ENCODE measurements around the gene PIP5K1C.
"Not testable (repeated sequence)": the region's sequence is repeated elsewhere in the genome, so short reads cannot be mapped to it uniquely, and the experiment has no call there.

PIP5K1C gene

DNA sequence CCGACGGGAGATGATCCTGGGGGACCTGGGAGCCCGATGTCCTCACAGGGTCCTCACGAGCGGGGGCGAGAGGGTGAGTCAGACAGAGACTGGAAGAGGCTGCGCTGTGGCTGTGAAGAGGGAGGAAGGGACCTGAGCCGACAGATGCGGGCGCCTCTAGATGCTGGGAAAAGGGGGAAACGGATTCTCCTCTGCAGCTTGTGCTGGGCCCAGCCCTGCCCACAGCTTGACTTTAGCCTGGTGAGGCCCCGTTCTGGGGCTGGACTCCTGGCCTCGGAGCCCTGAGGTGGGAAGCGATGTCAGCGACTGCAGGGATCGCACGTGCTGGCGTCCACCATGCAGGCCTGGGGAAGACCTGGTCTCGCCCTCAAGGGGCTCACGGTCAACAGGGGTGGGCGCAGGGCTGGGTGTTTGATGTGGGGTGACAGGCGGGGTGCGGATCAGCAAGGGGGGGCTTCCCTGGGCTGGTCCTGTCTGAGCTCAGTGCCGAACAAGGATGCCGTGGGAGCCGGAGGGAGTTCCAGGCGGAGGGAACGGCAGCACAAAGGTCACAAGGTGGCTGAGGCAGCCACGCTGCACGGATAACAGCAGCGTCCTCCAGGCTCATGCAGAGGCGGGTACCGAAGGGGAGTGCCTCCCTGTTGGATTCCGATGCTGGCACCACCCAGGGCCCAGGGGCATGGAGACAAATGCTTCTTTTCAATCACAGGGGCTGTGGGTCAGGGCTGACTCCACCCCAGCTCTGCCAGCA is 31.8 kb downstream of the PIP5K1C start:
- Histone ChIP-seq H3K4me3 (ENCODE audit: low read depth in 1 of 2, low read length in 2 of 2) (no peak overlapping the region), H3K9me3 (ENCODE audit: control insufficient read depth in 1 of 2, low read length in 2 of 2) (no peaks in the 10 kb centered on the region), H3K4me1 (ENCODE audit: control insufficient read depth in 1 of 2, insufficient read depth in 2 of 2, low read length in 2 of 2) (peaks cover 34 to 36% of the 10 kb centered on the region in 2 donors), H3K27ac (ENCODE audit: low read depth, low read length) (no peak overlapping the region), H3K36me3 (ENCODE audit: control insufficient read depth in 1 of 2, insufficient read depth in 2 of 2, low read length in 2 of 2) (peaks cover 0 to 26% of the 10 kb centered on the region in 2 donors), H3K27me3 (ENCODE audit: control insufficient read depth in 1 of 2, insufficient read depth in 2 of 2, low read length in 2 of 2) (no peaks in the 10 kb centered on the region), H3K9ac (ENCODE audit: low read depth in 1 of 2, low read length in 2 of 2) (no peak overlapping the region)

DNA sequence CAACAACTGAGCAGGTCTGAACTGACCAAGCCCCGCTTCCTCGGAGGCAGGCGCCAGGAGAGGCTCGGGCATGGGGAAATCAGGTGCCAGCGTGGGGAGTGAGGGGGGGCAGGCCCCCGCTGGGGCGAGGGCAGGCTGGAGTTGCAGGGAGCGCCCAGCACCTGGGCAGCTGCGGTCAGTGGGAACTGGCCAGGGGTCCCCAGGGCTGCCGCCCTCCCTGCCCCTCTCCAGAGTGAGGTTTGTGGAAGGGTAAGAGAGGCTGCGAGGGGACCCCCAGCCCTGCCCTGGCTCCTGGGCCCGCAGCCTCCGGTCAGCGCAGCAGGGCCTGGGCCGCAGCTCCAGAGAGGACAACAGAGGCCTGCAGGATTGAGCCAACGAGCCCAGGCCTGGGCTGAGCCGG is 32.5 kb downstream of the PIP5K1C start:
- Histone ChIP-seq H3K9ac (ENCODE audit: low read depth in 1 of 2, low read length in 2 of 2) (no peak overlapping the region), H3K27ac (ENCODE audit: low read depth, low read length) (no peak overlapping the region), H3K4me1 (ENCODE audit: control insufficient read depth in 1 of 2, insufficient read depth in 2 of 2, low read length in 2 of 2) (peaks cover 34 to 36% of the 10 kb centered on the region in 2 donors)

DNA sequence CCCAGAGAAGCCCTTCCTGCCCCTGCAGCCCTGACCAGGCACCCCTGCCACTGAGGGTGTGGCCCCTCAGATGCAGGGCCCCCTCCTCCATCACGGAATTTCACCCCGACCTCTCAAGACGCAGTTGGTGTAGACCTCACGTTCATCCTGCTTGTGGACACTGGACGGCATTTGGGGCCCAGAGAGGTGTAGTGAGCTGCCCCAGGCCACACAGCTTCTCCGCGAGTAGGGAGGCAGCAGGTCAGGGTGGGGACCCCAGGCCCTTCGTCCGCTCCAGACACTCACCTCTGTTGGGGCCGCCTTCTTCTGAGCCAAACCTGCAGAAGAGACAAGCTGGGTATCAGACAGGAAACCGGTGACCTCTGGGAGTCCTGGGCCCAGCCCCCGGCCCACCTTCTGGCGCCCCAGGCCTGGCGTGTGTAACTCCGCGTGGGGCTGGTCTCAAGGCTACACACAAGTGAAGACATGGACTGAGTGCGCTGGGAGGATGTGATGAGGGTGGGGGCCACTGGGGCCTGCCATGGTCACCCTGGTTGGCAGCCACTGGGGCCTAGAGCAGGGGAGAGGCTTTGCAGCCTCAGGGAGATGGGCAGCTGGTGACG is 33.1 kb downstream of the PIP5K1C start:
- no peaks in the 10 kb centered on the region for H3K9me3 ChIP-seq (ENCODE audit: control insufficient read depth in 1 of 2, low read length in 2 of 2)
- no peak overlapping the region for H3K27ac ChIP-seq (ENCODE audit: low read depth, low read length)

More for the DNA sequence above, 32.5 kb downstream of the PIP5K1C start:
- no peaks in the 10 kb centered on the region for H3K27me3 ChIP-seq (ENCODE audit: control insufficient read depth in 1 of 2, insufficient read depth in 2 of 2, low read length in 2 of 2)
- no peak overlapping the region for H3K4me3 ChIP-seq (ENCODE audit: low read depth in 1 of 2, low read length in 2 of 2)
- H3K36me3 ChIP-seq (ENCODE audit: control insufficient read depth in 1 of 2, insufficient read depth in 2 of 2, low read length in 2 of 2): peaks cover 0 to 28% of the 10 kb centered on the region in 2 donors
- no peaks in the 10 kb centered on the region for H3K9me3 ChIP-seq (ENCODE audit: control insufficient read depth in 1 of 2, low read length in 2 of 2)

DNA sequence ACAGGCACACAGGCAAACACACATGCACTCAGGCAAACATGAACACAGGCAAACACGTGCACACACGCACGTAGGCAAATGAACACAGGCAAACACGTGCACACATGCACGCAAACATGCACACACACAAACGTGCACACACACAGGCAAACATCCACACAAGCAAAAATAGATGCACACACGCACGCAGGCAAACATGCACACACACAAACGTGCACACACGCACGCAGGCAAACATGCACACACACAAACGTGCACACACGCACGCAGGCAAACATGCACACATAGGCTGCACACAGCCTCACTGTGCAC is 33.8 kb downstream of the PIP5K1C start:
- Histone ChIP-seq H3K4me1 (ENCODE audit: control insufficient read depth in 1 of 2, insufficient read depth in 2 of 2, low read length in 2 of 2) (peaks cover 26 to 31% of the 10 kb centered on the region in 2 donors), H3K36me3 (ENCODE audit: control insufficient read depth in 1 of 2, insufficient read depth in 2 of 2, low read length in 2 of 2) (peaks cover 0 to 32% of the 10 kb centered on the region in 2 donors)
- not testable (repeated sequence) for H3K27me3 ChIP-seq (ENCODE audit: control insufficient read depth in 1 of 2, insufficient read depth in 2 of 2, low read length in 2 of 2); H3K9ac ChIP-seq (ENCODE audit: low read depth in 1 of 2, low read length in 2 of 2); H3K4me3 ChIP-seq (ENCODE audit: low read depth in 1 of 2, low read length in 2 of 2); H3K27ac ChIP-seq (ENCODE audit: low read depth, low read length); H3K9me3 ChIP-seq (ENCODE audit: control insufficient read depth in 1 of 2, low read length in 2 of 2)

More for the DNA sequence above, 33.1 kb downstream of the PIP5K1C start:
- Histone ChIP-seq H3K9ac (ENCODE audit: low read depth in 1 of 2, low read length in 2 of 2) (no peak overlapping the region), H3K4me3 (ENCODE audit: low read depth in 1 of 2, low read length in 2 of 2) (no peak overlapping the region), H3K36me3 (ENCODE audit: control insufficient read depth in 1 of 2, insufficient read depth in 2 of 2, low read length in 2 of 2) (peaks cover 0 to 28% of the 10 kb centered on the region in 2 donors), H3K27me3 (ENCODE audit: control insufficient read depth in 1 of 2, insufficient read depth in 2 of 2, low read length in 2 of 2) (no peaks in the 10 kb centered on the region), H3K4me1 (ENCODE audit: control insufficient read depth in 1 of 2, insufficient read depth in 2 of 2, low read length in 2 of 2) (peaks cover 30 to 36% of the 10 kb centered on the region in 2 donors)

DNA sequence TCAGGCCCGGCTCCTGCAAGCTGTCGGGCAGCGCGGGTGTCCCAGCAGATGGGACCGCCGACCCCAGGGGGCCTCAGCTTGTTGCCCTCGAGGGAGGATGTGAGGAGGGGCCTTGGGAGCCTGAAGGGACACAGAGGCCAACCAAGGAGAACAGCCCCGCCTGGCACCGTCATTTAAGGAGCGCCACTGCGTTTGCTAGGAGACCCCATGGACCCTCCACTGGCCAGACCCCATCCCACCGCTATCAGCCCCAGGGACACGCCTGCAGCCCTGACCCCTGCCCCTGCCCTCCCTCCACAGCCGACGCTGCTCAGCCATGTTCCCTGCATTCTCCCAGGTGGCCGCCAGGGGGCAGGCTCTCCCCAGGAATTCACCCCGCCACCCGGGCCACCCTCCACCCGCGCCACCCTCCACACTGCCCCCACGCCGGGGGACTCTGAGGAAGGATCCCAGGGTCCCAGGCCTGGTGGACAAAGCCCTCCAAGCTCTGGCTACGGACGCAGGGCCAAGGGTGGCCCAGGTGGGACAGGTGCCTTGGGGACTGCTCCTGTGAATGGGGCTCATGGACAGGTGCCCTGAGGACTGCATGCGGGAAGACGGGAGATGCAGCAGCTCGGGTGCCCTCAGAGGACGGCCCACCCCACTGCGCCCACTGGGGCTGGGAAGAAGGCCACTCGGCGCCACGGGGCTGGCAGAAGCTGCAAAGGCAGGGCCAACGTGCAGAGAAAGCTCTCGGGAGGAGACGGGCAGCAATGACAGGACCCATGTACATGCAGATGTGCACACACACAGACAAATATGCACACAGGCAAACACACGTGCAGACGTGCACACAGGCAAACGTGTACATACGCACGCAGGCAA is 34.4 kb downstream of the PIP5K1C start:
- peaks cover 21 to 27% of the 10 kb centered on the region in 2 donors for H3K4me1 ChIP-seq (ENCODE audit: control insufficient read depth in 1 of 2, insufficient read depth in 2 of 2, low read length in 2 of 2)
- peaks cover 0 to 34% of the 10 kb centered on the region in 2 donors for H3K36me3 ChIP-seq (ENCODE audit: control insufficient read depth in 1 of 2, insufficient read depth in 2 of 2, low read length in 2 of 2)
- no peaks in the 10 kb centered on the region for H3K27me3 ChIP-seq (ENCODE audit: control insufficient read depth in 1 of 2, insufficient read depth in 2 of 2, low read length in 2 of 2)
- no peaks in the 10 kb centered on the region for H3K9me3 ChIP-seq (ENCODE audit: control insufficient read depth in 1 of 2, low read length in 2 of 2)
- H3K9ac ChIP-seq (ENCODE audit: low read depth in 1 of 2, low read length in 2 of 2): no peak overlapping the region
- no peak overlapping the region for H3K27ac ChIP-seq (ENCODE audit: low read depth, low read length)
- no peak overlapping the region for H3K4me3 ChIP-seq (ENCODE audit: low read depth in 1 of 2, low read length in 2 of 2)

DNA sequence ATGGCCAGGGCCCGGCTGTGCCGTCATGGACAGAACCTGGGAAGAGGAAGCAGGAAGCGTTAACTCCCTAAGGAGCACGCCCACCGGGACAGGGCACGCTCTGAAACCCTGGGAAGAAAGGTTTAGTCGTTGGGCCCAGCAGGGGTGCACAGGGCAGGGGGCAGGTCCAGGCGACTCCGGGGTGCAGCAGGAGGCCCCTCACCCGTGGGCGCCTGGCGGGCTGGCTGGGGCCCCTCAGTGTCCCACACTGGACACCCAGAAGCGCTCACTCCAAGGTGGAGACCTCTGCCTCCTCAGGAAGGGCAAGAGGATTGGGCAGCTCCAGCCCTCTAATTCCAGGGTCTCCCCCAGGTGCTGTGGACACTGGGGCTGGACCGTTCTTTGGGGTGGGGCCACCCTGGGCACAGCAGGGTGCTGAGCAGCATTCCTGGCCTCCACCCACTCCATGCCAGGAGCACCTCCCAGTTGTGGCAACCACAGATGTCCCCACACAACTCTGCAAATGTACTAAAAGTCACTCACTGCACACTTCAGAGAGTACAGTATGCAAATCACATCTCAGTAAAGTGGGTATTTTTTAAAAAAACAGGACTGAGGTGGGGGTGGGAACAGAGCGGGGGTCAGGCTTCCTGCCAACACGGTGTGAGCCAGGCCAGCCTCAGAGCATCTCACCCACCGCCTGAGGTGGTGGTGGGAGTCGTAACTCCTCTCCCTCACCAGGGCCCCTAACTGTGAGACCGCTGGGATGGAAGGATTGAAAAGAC is 35.2 kb downstream of the PIP5K1C start:
- no peak overlapping the region for H3K4me3 ChIP-seq (ENCODE audit: low read depth in 1 of 2, low read length in 2 of 2)

DNA sequence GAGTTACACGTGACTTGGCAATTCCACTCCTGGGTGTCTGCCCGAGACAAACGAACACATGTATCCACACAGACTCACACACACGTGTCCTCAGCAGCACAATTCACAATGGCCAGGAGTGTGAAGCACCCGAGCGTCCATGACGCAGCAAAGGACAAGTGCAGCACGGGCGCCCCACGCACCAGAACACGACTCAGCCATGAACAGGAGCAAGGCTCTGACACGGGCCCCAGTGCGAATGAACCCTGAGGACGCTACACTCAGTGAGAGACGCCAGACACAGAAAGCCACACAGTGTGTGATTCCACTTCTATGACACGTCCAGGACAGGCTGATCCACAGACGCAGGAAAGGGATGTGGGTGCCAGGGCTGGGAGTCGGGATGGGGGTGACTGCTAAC is 36.4 kb downstream of the PIP5K1C start:
- Histone ChIP-seq H3K4me1 (ENCODE audit: control insufficient read depth in 1 of 2, insufficient read depth in 2 of 2, low read length in 2 of 2) (peaks cover 10 to 15% of the 10 kb centered on the region in 2 donors), H3K27me3 (ENCODE audit: control insufficient read depth in 1 of 2, insufficient read depth in 2 of 2, low read length in 2 of 2) (no peaks in the 10 kb centered on the region), H3K36me3 (ENCODE audit: control insufficient read depth in 1 of 2, insufficient read depth in 2 of 2, low read length in 2 of 2) (peaks cover 0 to 42% of the 10 kb centered on the region in 2 donors), H3K27ac (ENCODE audit: low read depth, low read length) (no peak overlapping the region), H3K9me3 (ENCODE audit: control insufficient read depth in 1 of 2, low read length in 2 of 2) (no peaks in the 10 kb centered on the region), H3K4me3 (ENCODE audit: low read depth in 1 of 2, low read length in 2 of 2) (no peak overlapping the region), H3K9ac (ENCODE audit: low read depth in 1 of 2, low read length in 2 of 2) (no peak overlapping the region)

More for the DNA sequence above, 35.2 kb downstream of the PIP5K1C start:
- Histone ChIP-seq H3K36me3 (ENCODE audit: control insufficient read depth in 1 of 2, insufficient read depth in 2 of 2, low read length in 2 of 2) (peaks cover 0 to 38% of the 10 kb centered on the region in 2 donors), H3K27ac (ENCODE audit: low read depth, low read length) (no peak overlapping the region), H3K9ac (ENCODE audit: low read depth in 1 of 2, low read length in 2 of 2) (no peak overlapping the region), H3K9me3 (ENCODE audit: control insufficient read depth in 1 of 2, low read length in 2 of 2) (no peaks in the 10 kb centered on the region), H3K27me3 (ENCODE audit: control insufficient read depth in 1 of 2, insufficient read depth in 2 of 2, low read length in 2 of 2) (no peaks in the 10 kb centered on the region), H3K4me1 (ENCODE audit: control insufficient read depth in 1 of 2, insufficient read depth in 2 of 2, low read length in 2 of 2) (peaks cover 18 to 24% of the 10 kb centered on the region in 2 donors)

DNA sequence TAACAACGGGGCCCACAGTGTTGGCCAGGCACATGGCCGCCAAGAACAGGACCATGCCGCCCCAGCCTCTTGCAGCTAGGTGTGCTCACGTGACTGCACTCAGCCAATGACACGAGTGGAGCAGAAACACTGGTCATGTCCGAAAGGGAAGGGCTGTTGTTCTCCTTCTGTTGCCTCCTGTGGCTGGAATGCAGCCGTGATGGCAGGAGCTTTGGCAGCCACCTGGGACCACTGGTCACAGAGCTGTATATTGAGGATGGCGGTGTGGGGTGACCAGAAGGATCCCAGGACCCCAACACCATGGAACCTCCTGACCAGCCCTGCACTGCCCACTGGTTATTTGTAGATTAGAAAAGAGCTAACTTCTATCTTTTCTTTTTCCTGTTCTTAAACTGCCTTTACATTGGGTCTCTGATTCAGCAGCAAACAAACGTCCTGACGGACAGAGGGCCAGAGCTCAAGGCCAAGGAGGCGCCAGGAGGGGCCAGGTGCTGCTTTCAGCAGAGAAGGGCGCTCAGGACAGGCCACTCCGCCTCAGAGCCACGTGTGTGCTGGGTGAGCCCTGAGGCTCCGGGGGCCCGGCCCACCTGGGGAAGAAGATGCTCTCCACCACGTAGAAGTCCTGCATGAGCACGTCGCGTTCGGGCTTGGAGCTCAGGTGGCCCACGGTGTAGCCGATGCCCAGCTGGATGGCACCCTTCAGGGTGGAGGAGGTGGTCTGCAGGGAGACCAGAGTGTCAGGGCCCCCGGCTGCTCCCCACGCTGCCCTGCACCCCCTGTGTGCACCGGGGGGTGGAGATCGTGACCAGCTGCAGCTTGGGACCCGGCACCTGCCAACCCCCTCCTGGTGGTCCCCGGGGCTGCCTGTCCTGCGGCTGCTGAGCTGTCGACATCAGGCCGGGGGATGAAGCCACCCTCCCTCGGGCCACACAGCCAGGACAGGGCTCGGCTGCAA is 38.7 kb downstream of the PIP5K1C start:
- Histone ChIP-seq H3K9me3 (ENCODE audit: control insufficient read depth in 1 of 2, low read length in 2 of 2) (no peaks in the 10 kb centered on the region), H3K9ac (ENCODE audit: low read depth in 1 of 2, low read length in 2 of 2) (no peak overlapping the region), H3K27me3 (ENCODE audit: control insufficient read depth in 1 of 2, insufficient read depth in 2 of 2, low read length in 2 of 2) (no peaks in the 10 kb centered on the region), H3K36me3 (ENCODE audit: control insufficient read depth in 1 of 2, insufficient read depth in 2 of 2, low read length in 2 of 2) (peaks cover 5 to 59% of the 10 kb centered on the region in 2 donors), H3K4me1 (ENCODE audit: control insufficient read depth in 1 of 2, insufficient read depth in 2 of 2, low read length in 2 of 2) (peaks cover 5 to 10% of the 10 kb centered on the region in 2 donors), H3K4me3 (ENCODE audit: low read depth in 1 of 2, low read length in 2 of 2) (no peak overlapping the region), H3K27ac (ENCODE audit: low read depth, low read length) (no peak overlapping the region)

Measured in duodenal mucosa (tissue), 2 donors.